Measurements from ENCODE around the gene ZNF578.

- TF ChIP-seq KLF10 (CRISPR knock-in tag; IDR thresholded peaks at IDR 0.05) = no peak
- no peak for TF ChIP-seq ZFX (CRISPR knock-in tag; IDR thresholded peaks at IDR 0.05)
- TF ChIP-seq AFF1 (IDR thresholded peaks at IDR 0.05; ENCODE audit: low read depth in 1 of 2, partially characterized antibody in 2 of 2) = no peak
- no peak for TF ChIP-seq CREB1 (IDR thresholded peaks at IDR 0.05)
- no peak for TF ChIP-seq CREB1 (CRISPR knock-in tag; IDR thresholded peaks at IDR 0.05)
Measured at GRCh38 chr19:52535771-52536447, 82.6 kb downstream of the ZNF578 start.
